GM12872 (cell line): Measurements from ENCODE around the gene WDR62.

Experiments used
- TF ChIP-seq, protein P1 (sequence below): IDR thresholded peaks from 3 replicates; pipeline ENCODE4 v1.5.1; 2011; ENCODE audit warnings: low read depth, mild to moderate bottlenecking, low read length, moderate library complexity; ENCODE audit not compliant: insufficient read depth

The WDR62 gene

DNA sequence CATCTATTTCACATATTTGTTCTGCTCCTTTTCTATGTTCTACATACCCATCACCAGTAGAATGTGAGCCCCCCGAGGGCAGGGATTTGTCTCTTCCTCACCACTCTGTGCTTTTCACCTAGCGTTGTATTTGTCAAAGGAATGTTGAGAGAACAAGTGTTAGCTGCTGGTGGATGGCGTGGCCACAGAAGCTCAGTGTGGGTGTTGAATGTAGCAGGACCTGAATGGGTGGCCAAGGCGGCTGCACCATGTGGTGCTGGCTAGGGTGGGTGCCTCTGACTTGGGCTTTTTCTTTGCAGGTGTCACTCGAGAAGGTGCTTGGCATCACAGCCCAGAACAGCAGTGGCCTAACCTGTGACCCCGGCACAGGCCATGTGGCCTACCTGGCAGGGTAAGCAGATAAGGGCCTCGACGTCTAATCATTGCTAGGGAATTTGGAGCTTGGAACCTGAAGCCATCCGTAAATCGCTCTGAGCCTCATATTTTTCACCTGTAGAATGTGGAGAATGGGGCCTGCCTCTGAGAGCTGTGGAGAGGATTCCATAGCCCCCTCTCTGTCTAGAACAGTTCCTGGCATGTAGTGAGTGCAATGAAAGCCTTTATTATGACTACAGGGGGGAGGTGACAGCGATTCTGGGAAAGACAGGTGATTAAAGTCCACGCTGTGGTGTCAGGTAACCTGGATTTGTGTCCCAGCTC is 3.9 kb downstream of the WDR62 start:
- TF ChIP-seq, protein P1, sequence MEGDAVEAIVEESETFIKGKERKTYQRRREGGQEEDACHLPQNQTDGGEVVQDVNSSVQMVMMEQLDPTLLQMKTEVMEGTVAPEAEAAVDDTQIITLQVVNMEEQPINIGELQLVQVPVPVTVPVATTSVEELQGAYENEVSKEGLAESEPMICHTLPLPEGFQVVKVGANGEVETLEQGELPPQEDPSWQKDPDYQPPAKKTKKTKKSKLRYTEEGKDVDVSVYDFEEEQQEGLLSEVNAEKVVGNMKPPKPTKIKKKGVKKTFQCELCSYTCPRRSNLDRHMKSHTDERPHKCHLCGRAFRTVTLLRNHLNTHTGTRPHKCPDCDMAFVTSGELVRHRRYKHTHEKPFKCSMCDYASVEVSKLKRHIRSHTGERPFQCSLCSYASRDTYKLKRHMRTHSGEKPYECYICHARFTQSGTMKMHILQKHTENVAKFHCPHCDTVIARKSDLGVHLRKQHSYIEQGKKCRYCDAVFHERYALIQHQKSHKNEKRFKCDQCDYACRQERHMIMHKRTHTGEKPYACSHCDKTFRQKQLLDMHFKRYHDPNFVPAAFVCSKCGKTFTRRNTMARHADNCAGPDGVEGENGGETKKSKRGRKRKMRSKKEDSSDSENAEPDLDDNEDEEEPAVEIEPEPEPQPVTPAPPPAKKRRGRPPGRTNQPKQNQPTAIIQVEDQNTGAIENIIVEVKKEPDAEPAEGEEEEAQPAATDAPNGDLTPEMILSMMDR, result no peak

DNA sequence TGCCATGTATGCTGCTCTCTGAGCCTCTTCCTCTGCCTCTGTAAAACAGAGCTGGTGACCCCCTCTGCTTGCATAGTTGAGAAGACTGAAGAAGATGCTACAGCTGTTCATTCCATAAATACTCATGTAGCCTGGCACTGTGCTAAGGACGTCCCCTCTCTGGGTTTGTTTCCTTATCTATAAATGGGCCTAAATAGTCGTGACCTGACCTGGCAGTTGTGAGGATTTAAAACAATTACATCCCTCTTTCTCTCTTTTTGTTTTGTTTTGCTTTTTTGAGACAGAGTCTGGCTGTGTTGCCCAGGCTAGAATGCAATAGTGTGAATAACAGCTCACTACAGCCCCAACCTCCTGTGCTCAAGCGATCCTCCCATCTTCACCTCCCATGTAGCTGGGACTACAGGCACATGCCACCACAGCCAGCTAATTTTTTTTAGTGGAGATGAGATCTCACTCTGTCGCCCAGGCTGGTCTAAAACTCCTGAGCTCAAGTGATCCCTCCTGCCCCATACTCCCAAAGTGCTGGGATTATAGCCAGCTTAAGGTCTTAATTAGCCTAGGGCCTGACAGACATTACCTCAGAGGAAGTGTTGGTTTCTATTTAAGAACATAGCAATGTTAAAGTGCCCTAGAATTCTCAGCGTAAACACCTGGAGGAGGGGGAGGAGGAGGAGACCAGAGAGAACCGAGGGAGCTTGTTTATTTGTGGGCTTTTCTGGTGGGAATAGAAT is 4.6 kb downstream of the WDR62 start:
- TF ChIP-seq, protein P1, result no peak

DNA sequence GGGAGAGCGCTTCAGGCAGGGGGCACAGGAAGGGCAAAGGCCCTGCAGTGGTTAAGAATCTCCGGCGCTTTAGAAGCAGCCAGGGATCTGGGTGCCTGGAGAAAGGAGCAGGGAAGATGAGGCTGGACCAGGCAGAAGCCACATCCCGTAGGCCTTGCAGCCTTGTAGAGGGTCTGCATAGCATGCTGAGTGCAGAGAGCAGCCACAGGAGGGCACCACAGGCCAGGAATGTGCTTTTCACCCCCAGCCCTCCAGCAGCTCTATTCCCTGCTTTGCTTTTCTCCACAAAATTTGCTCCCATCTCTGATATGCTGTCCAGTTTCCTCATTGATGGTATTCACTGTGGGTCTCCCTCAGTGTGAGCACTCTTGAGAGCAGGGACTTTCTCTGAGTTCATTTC is 5.7 kb downstream of the WDR62 start:
- TF ChIP-seq, protein P1, result peak; percentile 58

DNA sequence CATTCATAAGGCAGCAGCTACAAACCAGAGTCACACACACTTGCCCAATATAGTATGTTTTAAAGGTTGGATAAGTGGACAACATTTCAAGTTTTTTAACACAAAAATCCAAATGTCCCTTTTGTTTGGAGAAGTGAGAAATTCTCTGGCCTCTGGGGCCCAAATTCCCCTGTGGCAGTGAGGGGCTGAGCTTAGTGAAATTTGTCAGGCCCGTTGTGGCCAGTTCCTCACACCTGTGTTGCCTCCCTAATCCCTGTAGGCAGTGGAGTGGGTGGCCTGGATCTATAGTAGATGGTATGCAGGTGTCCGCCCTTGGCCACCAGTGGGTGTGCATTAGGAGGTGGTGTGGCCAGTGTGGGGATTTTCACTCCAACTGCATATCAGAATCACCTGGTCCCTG is 6.7 kb downstream of the WDR62 start:
- TF ChIP-seq, protein P1, result no peak

DNA sequence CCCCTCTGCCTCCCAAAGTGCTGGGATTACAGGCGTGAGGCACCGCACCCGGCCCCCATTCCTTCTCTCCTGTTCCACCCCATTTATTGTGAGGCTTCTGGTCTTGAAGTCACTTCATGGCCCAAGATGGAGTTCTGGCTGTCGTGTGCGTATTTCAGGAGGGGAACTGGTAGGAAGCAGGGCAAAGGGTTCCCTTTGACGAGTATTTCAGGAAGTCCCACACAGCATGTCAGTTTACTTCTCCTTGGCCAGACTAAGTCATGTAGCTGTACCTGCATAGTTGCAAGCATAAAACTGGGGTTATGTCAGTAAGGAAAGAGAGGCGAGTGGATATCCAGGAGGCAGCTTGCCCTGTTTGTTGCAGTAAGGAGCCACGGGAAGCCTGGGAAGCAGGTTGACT is 10.1 kb downstream of the WDR62 start:
- TF ChIP-seq, protein P1, result no peak

DNA sequence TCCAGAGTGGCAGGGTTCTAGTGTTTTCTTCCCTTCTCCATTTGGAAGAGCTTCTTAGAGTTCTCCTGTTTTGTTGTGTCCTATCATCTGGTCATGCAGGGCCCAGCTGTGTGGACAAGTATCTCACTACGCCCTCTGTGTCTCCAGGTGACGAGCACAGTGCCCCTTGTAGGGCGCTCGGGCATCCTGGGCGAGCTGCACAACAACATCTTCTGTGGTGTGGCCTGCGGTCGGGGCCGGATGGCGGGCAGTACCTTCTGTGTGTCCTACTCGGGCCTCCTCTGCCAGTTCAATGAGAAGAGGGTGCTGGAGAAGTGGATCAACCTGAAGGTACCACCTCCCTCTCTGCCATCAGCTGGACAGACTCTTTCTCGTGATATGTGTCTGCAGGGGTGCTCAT is 13.0 kb downstream of the WDR62 start:
- TF ChIP-seq, protein P1, result no peak

DNA sequence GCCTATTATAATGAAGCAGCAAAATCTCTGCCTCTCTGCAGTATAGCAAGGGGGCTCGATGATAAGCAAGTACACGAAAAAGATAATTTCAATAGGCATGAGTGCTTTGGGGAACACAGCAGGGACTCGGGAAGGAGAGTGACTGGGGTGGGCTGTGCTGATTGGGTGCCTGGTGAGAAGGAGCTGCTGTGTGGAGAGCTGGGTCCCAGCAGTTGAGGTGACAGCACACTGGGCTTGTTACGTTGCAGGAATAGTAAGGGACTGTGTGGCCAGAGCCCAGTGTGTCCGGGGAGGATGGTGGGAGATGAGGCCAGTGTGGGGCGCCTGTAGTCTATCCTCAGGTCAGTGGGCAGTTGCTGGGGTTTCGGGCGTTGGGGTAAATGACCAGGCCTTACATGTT is 17.4 kb downstream of the WDR62 start:
- TF ChIP-seq, protein P1, result no peak
